Measurements from ENCODE around the gene DPYSL4. TPM values are rescaled to one million over a fixed set of nuclear protein-coding genes. Genes with fewer than 3 reads are reported as not detected.

Gene DPYSL4
- total and polyA plus RNA-seq, 2 of the 13 experiments (the other 11 are each of a cell fraction or from before 2014, with no cell fraction given): 0.84 to 1.2 TPM

- TF ChIP-seq KIAA2018 (CRISPR knock-in tag; IDR thresholded peaks at IDR 0.05; ENCODE audit: borderline replicate concordance): no peak
- TF ChIP-seq ZNF547 (CRISPR knock-in tag; IDR thresholded peaks at IDR 0.05): no peak
- TF ChIP-seq ZNF530 (CRISPR knock-in tag; IDR thresholded peaks at IDR 0.05; ENCODE audit: low read depth): no peak
- no peak for TF ChIP-seq ZNF572 (CRISPR knock-in tag; IDR thresholded peaks at IDR 0.05)
- no peak for TF ChIP-seq SALL1 (CRISPR knock-in tag; IDR thresholded peaks at IDR 0.05)
- no peak for TF ChIP-seq ZNF724P (CRISPR knock-in tag; IDR thresholded peaks at IDR 0.05; ENCODE audit: borderline replicate concordance)
- no peak for TF ChIP-seq NFIC (IDR thresholded peaks at IDR 0.05; ENCODE audit: low read length)
- TF ChIP-seq, protein P1, sequence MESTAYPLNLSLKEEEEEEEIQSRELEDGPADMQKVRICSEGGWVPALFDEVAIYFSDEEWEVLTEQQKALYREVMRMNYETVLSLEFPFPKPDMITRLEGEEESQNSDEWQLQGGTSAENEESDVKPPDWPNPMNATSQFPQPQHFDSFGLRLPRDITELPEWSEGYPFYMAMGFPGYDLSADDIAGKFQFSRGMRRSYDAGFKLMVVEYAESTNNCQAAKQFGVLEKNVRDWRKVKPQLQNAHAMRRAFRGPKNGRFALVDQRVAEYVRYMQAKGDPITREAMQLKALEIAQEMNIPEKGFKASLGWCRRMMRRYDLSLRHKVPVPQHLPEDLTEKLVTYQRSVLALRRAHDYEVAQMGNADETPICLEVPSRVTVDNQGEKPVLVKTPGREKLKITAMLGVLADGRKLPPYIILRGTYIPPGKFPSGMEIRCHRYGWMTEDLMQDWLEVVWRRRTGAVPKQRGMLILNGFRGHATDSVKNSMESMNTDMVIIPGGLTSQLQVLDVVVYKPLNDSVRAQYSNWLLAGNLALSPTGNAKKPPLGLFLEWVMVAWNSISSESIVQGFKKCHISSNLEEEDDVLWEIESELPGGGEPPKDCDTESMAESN (CRISPR knock-in tag; conservative IDR thresholded peaks at IDR 0.05): no peak
- no peak for TF ChIP-seq ZNF337 (CRISPR knock-in tag; IDR thresholded peaks at IDR 0.05; ENCODE audit: borderline replicate concordance, low read depth)
- TF ChIP-seq ZFP36L1 (CRISPR knock-in tag; IDR thresholded peaks at IDR 0.05): no peak
- no peak for TF ChIP-seq RARA (CRISPR knock-in tag; IDR thresholded peaks at IDR 0.05)
- no peak for TF ChIP-seq ZNF558 (CRISPR knock-in tag; IDR thresholded peaks at IDR 0.05; ENCODE audit: borderline replicate concordance)
- no peak for TF ChIP-seq ZNF766 (CRISPR knock-in tag; IDR thresholded peaks at IDR 0.05; ENCODE audit: borderline replicate concordance)
- TF ChIP-seq CHD2 (IDR thresholded peaks at IDR 0.05; ENCODE audit: low read depth, low read length): no peak
- TF ChIP-seq LCORL (IDR thresholded peaks at IDR 0.05): no peak
- TF ChIP-seq LCORL (CRISPR knock-in tag; IDR thresholded peaks at IDR 0.05): no peak
These were observed 8.8 kb downstream of the DPYSL4 start (continued) for GRCh38 chr10:132195366-132196075.
